Hepatocyte (in vitro differentiated cells): ENCODE results near the gene PSMF1.

ENCODE experiments used
- CTCF ChIP-seq: fragments of 200-600 bp; sonication (generic); IDR thresholded peaks from 2 replicates; pipeline ENCODE4 v1.5.1; 2016; ENCODE audit warnings: antibody characterized with exemption, mild to moderate bottlenecking; ENCODE audit not compliant: poor library complexity
- EZH2 ChIP-seq: fragments of 200-600 bp; sonication (generic); IDR thresholded peaks from 2 replicates; pipeline ENCODE4 v1.6.1; 2016; ENCODE audit warnings: antibody characterized with exemption, mild to moderate bottlenecking, borderline replicate concordance
- EZH2phosphoT487 ChIP-seq: fragments of 200-600 bp; sonication (generic); IDR thresholded peaks from one replicate; pipeline ENCODE4 v1.6.1; 2018; ENCODE audit warnings: antibody characterized with exemption, mild to moderate bottlenecking, low read depth, moderate library complexity; ENCODE audit not compliant: unreplicated experiment, severe bottlenecking

DNA sequence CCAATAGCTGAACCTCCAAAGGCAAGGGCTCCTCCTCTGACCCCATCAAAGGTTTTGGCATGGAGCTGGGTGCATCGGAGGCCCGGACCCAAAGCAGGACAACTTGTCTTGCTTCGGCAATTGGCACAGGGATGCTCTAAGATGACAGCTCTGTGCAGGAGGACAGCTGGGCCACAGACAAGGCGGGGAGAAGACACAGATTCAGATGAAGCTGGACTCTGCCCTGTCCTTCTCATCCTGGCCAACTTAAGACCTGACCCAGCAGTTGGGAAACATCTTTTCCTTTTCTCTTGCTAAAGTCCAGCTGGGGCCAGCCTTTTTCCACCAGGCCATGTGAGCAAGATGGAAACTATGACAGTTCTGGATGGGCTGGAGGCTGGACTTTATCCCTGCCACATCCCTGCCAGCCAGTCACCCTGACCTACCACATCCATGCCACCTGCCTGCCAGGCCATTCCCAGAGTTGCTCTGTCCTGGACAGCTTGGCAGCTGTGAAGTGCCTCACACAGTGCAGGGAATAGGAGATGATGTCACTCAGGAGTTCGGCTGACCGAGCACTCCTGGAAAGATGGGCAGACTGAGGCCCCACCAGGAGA is 12.7 kb upstream of the PSMF1 start:
- TF ChIP-seq CTCF (no peak), EZH2 (no peak), EZH2phosphoT487 (no peak)
